AG04450 (cell line): Measurements from ENCODE around the gene ARHGEF9. TPM values are rescaled to one million over a fixed set of nuclear protein-coding genes. Genes with fewer than 3 reads are reported as not detected.

Experiments used
- CTCF ChIA-PET: fragments of 300-600, 350-600 bp; formaldehyde crosslinking; extraction: SDS; loops from one replicate; lab custom pipeline; 2022; ENCODE audit warnings: antibody characterized with exemption, inconsistent platforms; lab: Charles Lee
- POLR2A ChIA-PET: fragments of 350-600 bp; formaldehyde crosslinking; extraction: SDS; loops from one replicate; lab custom pipeline; 2021; ENCODE audit warnings: antibody characterized with exemption, inconsistent platforms; lab: Yijun Ruan, JAX
- DNase-seq: peaks from one replicate; pipeline ENCODE4 v3.0.0-alpha.2; 2011; ENCODE audit warnings: low read depth, low spot score
- H3K27ac ChIP-seq: one replicate; pipeline ENCODE4 v1.5.1; 2012; ENCODE audit warnings: low read depth, low read length, control low read depth
- H3K27me3 ChIP-seq: one replicate; pipeline ENCODE4 v1.6.0; 2012; ENCODE audit warnings: low read length; ENCODE audit not compliant: control insufficient read depth, insufficient read depth
- H3K4me3 ChIP-seq: 2 replicates; pipeline ENCODE4 v1.5.1; 2011; ENCODE audit warnings: mild to moderate bottlenecking, low read depth, low read length, control low read depth
- H3K9me3 ChIP-seq: 2 replicates; pipeline ENCODE4 v1.5.1; 2012; ENCODE audit warnings: low read length; ENCODE audit not compliant: control insufficient read depth, insufficient read depth
- CTCF ChIP-seq: IDR thresholded peaks from 2 replicates; pipeline ENCODE4 v1.5.1; 2011; ENCODE audit warnings: low read depth, low read length, control low read depth, inconsistent platforms
- polyA plus RNA-seq: library from polyadenylated mRNA; depleted of rRNA; stranded (reverse); fragments of >200 nt; gene quantifications from 2 replicates; pipeline ENCODE4 v1.2.3, GENCODE V29; 2011
- small RNA-seq: library from RNA; depleted of rRNA; stranded (forward); fragments of <200 nt; gene quantifications from one replicate; pipeline ENCODE3, GENCODE V24; 2012; ENCODE audit warnings: low read depth; ENCODE audit not compliant: insufficient read length

Gene ARHGEF9
- polyA plus RNA-seq, 1 experiment = 9.1 TPM

GRCh38 chrX:63613531-63614028 is 171.4 kb downstream of the ARHGEF9 start:
- H3K27ac ChIP-seq = no peak overlapping the region
- CTCF ChIA-PET = no interaction called here
- POLR2A ChIA-PET = no interaction called here
- no peak for DNase-seq
- H3K4me3 ChIP-seq = no peak overlapping the region
- H3K27me3 ChIP-seq = no peaks in the 10 kb centered on the region
- H3K9me3 ChIP-seq = no peaks in the 10 kb centered on the region
- no peak for TF ChIP-seq CTCF

- CTCF ChIA-PET = no interaction called here
- Histone ChIP-seq H3K4me3 (no peak overlapping the region), H3K27ac (no peak overlapping the region), H3K27me3 (no peaks in the 10 kb centered on the region), H3K9me3 (no peaks in the 10 kb centered on the region)
- no peak for TF ChIP-seq CTCF
- DNase-seq = no peak
- POLR2A ChIA-PET = no interaction called here
Measured at GRCh38 chrX:63585936-63586335, 199.1 kb downstream of the ARHGEF9 start.

Small RNA genes within 50 kb of the gene (small RNA-seq; reads per million reads assigned to genes)
- 6.7 reads per million, percentile 61 among the genes with 10 or more reads in this experiment for gene MIR1468
